BLaER1 (cell line): ENCODE measurements around the gene NUDT8.

Experiments used
- H3K27ac ChIP-seq: shearing (Covaris generic); formaldehyde crosslinking; 2 replicates; pipeline ENCODE4 v1.8.1; 2022
- H3K27me3 ChIP-seq: shearing (Covaris generic); formaldehyde crosslinking; 2 replicates; pipeline ENCODE4 v1.8.1; 2022
- H3K36me3 ChIP-seq: shearing (Covaris generic); formaldehyde crosslinking; 2 replicates; pipeline ENCODE4 v1.8.1; 2022
- H3K4me1 ChIP-seq: shearing (Covaris generic); formaldehyde crosslinking; 2 replicates; pipeline ENCODE4 v1.8.1; 2022
- H3K4me2 ChIP-seq: shearing (Covaris generic); formaldehyde crosslinking; 2 replicates; pipeline ENCODE4 v1.8.1; 2022
- H3K4me3 ChIP-seq: shearing (Covaris generic); formaldehyde crosslinking; 2 replicates; pipeline ENCODE4 v1.8.1; 2022
- H3K9ac ChIP-seq: shearing (Covaris generic); formaldehyde crosslinking; 2 replicates; pipeline ENCODE4 v1.8.1; 2022
- H3K9me3 ChIP-seq: shearing (Covaris generic); formaldehyde crosslinking; 2 replicates; pipeline ENCODE4 v1.8.1; 2022
- H4K20me1 ChIP-seq: shearing (Covaris generic); formaldehyde crosslinking; 2 replicates; pipeline ENCODE4 v1.8.1; 2022
- Cebpa-rat ChIP-seq: shearing (Covaris generic); IDR thresholded peaks from 2 replicates; pipeline ENCODE4 v1.8.1; 2022

Gene NUDT8

GRCh38 chr11:67657300-67657699 lies 27.6 kb upstream of the NUDT8 start:
- Histone ChIP-seq H3K36me3 (no peaks in the 10 kb centered on the region), H3K4me3 (no peak overlapping the region), H3K9me3 (peaks cover 50% of the 10 kb centered on the region), H3K27me3 (no peaks in the 10 kb centered on the region), H4K20me1 (no peaks in the 10 kb centered on the region), H3K4me1 (peaks cover 10% of the 10 kb centered on the region), H3K9ac (no peak overlapping the region), H3K4me2 (no peak overlapping the region), H3K27ac (no peak overlapping the region)
- TF ChIP-seq Cebpa-rat, result no peak

GRCh38 chr11:67656278-67656922 lies 26.7 kb upstream of the NUDT8 start:
- no peak for TF ChIP-seq Cebpa-rat
- H3K27ac ChIP-seq, result no peak overlapping the region
- H3K9me3 ChIP-seq, result peaks cover 50% of the 10 kb centered on the region

DNA sequence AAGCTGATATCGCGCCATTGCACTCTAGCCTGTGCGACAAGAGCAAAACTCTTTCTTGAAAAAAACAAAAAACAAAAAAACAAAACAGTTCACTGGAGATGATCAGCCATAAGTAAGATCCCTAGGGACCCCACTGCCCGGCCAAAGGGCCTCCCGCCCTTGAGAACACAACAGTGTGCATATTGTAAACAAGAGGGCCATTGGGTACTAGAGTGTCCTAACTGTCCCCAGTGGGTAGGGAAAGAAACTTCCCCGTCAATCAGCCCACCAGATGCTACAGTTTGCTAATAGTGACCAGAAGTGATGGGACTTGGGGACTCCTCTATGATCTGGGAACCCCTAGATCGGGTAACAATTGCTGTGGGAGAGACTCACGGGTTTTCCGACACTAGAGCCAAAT lies 24.5 kb upstream of the NUDT8 start:
- H3K9me3 ChIP-seq, result peaks cover 50% of the 10 kb centered on the region
- no peak overlapping the region for H3K4me2 ChIP-seq
- H3K27me3 ChIP-seq, result no peaks in the 10 kb centered on the region

More at GRCh38 chr11:67656278-67656922, 26.7 kb upstream of the NUDT8 start:
- Histone ChIP-seq H3K36me3 (no peaks in the 10 kb centered on the region), H3K9ac (no peak overlapping the region), H3K4me2 (no peak overlapping the region), H3K4me1 (peaks cover 17% of the 10 kb centered on the region), H3K27me3 (no peaks in the 10 kb centered on the region), H3K4me3 (no peak overlapping the region), H4K20me1 (no peaks in the 10 kb centered on the region)

DNA sequence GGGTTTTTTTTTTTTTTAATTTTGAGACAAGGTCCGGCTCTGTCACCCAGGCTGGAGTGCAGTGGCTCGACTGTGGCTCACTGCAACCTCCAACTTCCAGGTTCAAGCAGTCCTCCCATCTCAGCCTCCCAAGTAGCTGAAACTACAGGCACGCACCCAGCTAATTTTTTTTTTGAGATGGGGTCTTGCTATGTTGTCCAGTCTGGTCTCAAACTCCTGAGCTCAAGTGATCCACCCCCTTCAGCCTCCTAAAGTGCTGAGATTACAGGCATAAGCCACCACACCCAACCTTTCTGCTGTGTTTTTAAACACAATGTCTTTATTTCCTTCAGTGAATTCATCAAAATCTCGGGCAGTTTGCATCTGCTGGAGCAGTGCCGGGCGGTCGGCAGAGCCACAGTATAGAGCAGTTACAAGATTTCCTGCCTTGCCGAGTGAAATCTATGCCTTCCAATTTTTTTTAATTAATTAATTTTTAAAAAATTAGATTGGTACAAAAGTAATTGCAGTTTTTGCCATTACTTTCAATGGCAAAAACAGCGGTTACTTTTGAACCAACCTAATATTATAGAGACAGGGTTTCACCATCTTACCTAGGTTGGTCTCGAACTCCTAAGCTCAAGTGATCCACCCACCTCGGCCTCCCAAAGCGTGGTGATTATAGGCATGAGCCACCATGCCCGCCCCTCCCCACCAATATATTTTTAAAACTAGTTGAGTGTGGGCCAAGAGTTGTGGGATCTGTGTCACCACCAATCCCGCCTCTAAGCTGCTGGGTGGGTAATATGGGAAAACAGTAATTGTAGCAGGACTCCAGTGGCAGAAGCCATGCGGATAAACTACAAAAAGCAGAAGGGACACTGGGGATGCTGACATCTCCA lies 23.5 kb upstream of the NUDT8 start:
- H3K9ac ChIP-seq, result no peak overlapping the region
- H3K36me3 ChIP-seq, result no peaks in the 10 kb centered on the region
- peaks cover 48% of the 10 kb centered on the region for H3K9me3 ChIP-seq
- H3K27ac ChIP-seq, result no peak overlapping the region
- H3K27me3 ChIP-seq, result no peaks in the 10 kb centered on the region
- H3K4me2 ChIP-seq, result no peak overlapping the region
- H3K4me3 ChIP-seq, result no peak overlapping the region
- H4K20me1 ChIP-seq, result no peaks in the 10 kb centered on the region
- H3K4me1 ChIP-seq, result peaks cover 37% of the 10 kb centered on the region
- TF ChIP-seq Cebpa-rat, result no peak

More for the DNA sequence above, 24.5 kb upstream of the NUDT8 start:
- Histone ChIP-seq H3K4me1 (peaks cover 34% of the 10 kb centered on the region), H3K36me3 (no peaks in the 10 kb centered on the region), H4K20me1 (no peaks in the 10 kb centered on the region), H3K4me3 (no peak overlapping the region), H3K27ac (no peak overlapping the region), H3K9ac (no peak overlapping the region)
- TF ChIP-seq Cebpa-rat, result no peak

- Histone ChIP-seq H3K27me3 (no peaks in the 10 kb centered on the region), H3K36me3 (no peaks in the 10 kb centered on the region), H3K9ac (no peak overlapping the region), H4K20me1 (no peaks in the 10 kb centered on the region), H3K4me3 (no peak overlapping the region), H3K4me2 (peak overlapping the region; percentile 93; the same call in 1 of the 2 replicates), H3K4me1 (peaks cover 47% of the 10 kb centered on the region), H3K27ac (no peak overlapping the region), H3K9me3 (peaks cover 37% of the 10 kb centered on the region)
- no peak for TF ChIP-seq Cebpa-rat
Measured at GRCh38 chr11:67651976-67652781, 22.4 kb upstream of the NUDT8 start.

DNA sequence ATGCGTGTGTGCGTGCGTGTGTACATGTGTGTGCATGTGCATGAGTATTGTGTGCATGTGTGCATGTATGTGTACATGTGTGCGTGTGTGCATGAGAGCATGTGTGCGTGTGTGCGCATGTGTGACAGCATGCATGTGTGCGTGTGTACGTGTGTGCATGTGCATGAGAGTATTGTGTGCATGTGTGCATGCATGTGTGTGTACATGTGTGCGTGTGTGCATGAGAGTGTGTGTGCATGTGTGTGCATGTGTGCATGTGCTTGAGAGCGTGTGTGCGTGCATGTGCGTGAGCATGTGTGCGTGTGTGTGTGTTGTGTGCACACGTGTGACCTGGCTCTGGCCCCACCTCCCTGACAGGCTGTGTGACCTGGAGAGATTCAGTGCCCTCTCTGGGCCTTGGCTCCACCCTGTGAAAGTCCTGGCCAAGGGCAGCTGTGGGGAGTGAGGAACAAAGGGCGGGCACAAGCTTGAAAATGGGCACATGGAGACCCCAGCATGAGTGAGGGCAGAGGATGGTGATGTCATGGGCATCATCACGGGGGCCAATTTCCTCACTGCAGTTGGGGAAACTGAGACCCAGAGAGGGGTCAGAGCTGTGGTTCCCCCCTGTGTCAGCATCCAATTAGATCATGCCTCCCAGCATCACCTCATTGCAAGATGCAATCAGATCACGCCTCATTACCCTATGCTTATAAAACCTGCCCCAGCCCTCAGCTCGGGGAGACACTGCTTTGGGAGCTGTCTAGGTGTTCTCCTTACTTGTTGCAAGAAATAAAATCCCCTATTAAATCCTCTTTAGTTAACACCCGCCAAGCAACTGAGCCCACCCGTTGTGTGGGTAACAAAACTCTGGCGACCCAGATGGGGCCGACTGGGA lies 20.1 kb upstream of the NUDT8 start:
- Histone ChIP-seq H3K4me3 (peak overlapping the region; percentile 68), H3K36me3 (no peaks in the 10 kb centered on the region), H3K4me2 (peak overlapping the region; percentile 93), H3K4me1 (peaks cover 70% of the 10 kb centered on the region), H3K9me3 (peaks cover 15% of the 10 kb centered on the region), H3K27me3 (no peaks in the 10 kb centered on the region), H4K20me1 (no peaks in the 10 kb centered on the region), H3K9ac (peak overlapping the region; percentile 82), H3K27ac (peak overlapping the region; percentile 85)
- no peak for TF ChIP-seq Cebpa-rat

GRCh38 chr11:67648796-67649613 lies 19.3 kb upstream of the NUDT8 start:
- H3K9ac ChIP-seq, result peak overlapping the region; percentile 56; the same call in 1 of the 2 replicates
- H3K27ac ChIP-seq, result peak overlapping the region; percentile 85
- H3K4me2 ChIP-seq, result peak overlapping the region; percentile 93

DNA sequence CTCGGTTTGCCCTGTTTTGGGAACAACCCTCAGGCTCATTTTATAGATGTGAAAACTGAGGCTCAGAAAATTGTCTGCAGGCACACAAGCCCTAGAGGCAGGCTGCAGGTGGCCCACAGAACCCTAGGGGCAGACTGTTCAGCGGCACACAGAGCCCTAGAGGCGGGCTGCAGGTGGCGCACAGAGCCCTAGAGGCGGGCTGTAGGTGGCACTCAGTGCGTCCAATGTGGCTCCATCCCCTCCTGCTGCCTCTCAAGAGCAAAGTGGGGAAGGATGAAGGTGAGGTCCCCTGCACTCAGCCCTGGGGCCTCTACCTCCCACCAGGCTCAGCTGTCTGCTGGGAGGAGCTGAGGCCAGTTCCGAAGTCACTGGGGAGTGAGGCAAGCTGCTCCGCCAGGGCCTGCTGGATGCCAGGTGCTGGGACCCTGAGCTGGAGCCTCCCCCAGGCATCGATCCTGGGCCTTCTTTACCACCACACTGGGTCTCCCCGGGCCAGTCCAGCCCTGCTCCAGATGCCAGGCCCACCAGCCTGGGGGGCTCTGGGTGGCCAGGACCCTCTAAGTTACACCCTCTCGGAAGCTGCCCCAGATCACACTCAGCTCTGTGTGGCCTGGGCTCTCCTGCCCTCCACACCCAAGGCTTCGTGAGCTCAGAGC lies 18.5 kb upstream of the NUDT8 start:
- peak overlapping the region; percentile 56; the same call in 1 of the 2 replicates for H3K9ac ChIP-seq
- H3K4me3 ChIP-seq, result no peak overlapping the region
- H3K27ac ChIP-seq, result peak overlapping the region; percentile 85
- peak overlapping the region; percentile 93 for H3K4me2 ChIP-seq
- H4K20me1 ChIP-seq, result no peaks in the 10 kb centered on the region
- H3K4me1 ChIP-seq, result peaks cover 77% of the 10 kb centered on the region
- H3K9me3 ChIP-seq, result peaks cover 10% of the 10 kb centered on the region; the same call in 1 of the 2 replicates
- no peaks in the 10 kb centered on the region for H3K27me3 ChIP-seq
- H3K36me3 ChIP-seq, result no peaks in the 10 kb centered on the region
- no peak for TF ChIP-seq Cebpa-rat

More at GRCh38 chr11:67648796-67649613, 19.3 kb upstream of the NUDT8 start:
- peaks cover 77% of the 10 kb centered on the region for H3K4me1 ChIP-seq
- peak overlapping the region; percentile 7; the same call in 1 of the 2 replicates for H3K4me3 ChIP-seq
- H3K27me3 ChIP-seq, result no peaks in the 10 kb centered on the region
- H4K20me1 ChIP-seq, result no peaks in the 10 kb centered on the region
- no peak for TF ChIP-seq Cebpa-rat
- no peaks in the 10 kb centered on the region for H3K36me3 ChIP-seq
- H3K9me3 ChIP-seq, result peaks cover 9% of the 10 kb centered on the region
